Epithelial cell of umbilical artery (primary cell): ENCODE measurements around the gene NPHP3. TPM values are rescaled to one million over a fixed set of nuclear protein-coding genes. Genes with fewer than 3 reads are reported as not detected.

Source experiments
- total RNA-seq: library from RNA; depleted of rRNA; stranded (reverse); fragments of >200 nt; gene quantifications from 2 replicates; pipeline ENCODE4 v1.2.3, GENCODE V29; 2014

The NPHP3 gene
- total RNA-seq: 19.3 and 20.1 TPM in 2 replicates

DNA sequence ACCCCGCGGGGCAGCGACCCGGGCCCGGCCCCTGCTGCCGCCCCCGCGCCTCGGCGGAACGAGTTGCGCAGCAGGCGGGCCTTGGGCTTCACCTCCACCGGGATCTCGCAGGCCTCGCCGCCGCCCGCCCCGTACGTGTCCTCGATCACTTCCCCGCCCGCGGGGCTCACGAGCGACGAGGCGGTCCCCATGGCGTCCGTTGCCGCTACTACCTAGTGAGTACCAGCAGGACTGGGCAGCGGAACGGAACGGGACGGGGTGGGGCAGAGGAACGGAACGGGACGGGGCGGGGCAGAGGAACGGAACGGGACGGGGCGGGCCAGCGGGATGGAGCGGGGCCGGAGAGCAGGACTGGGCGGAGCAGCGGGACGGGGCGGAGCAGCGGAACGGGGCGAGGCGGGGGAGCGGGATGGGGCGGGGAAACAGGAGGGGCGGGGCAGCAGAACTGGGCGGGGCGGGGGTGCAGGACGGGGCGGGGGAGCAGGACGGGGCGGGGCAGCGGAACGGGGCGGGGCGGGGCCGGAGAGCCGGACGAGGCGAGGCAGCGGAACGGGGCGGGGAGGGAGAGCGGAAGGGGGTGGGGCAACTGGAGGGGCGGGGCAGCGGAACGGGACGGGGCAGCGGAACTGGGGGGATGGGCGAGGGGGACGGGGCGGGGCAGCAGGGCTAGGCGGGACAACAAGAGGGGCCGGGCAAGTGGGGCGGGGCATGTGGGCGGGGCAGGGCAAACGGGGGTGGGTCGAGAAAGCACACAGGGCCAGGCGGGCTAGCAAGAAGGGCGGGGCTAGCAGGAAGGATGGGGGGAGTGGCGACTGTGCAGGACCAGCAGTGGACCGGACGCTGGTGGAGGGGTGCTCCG is at the start of gene NPHP3:
Gene NPHP3, minus strand, starts transcription at position 245 of the 859 bp plus-strand sequence. Its CDS starts 54 bp downstream, at position 191.

GRCh38 chr3:132660052-132660810 is 62.0 kb downstream of the NPHP3 start, which contains the start of gene UBA5:
Gene UBA5 (plus strand): TSS chr3:132660329. CDS start chr3:132660538, 209 bp downstream.

GRCh38 chr3:132659365-132660051 is 62.7 kb downstream of the NPHP3 start, which contains the start of gene ACAD11:
Gene ACAD11 (minus strand): TSS chr3:132659809. CDS start chr3:132659751, 58 bp downstream.

Other genes with a start within 250 kb of the NPHP3 start
- gene ACKR4, start 125.1 kb downstream of the NPHP3 start, total RNA-seq: 0.32 and 3.6 TPM in 2 replicates
- 13.0 and 22.0 TPM in 2 replicates for gene ACAD11, start 62.6 kb downstream of the NPHP3 start, total RNA-seq
- 35.7 and 57.4 TPM in 2 replicates for gene UBA5, start 62.1 kb downstream of the NPHP3 start, total RNA-seq